H9 (cell line): ENCODE results near the gene VENTX. TPM values are rescaled to one million over a fixed set of nuclear protein-coding genes. Genes with fewer than 3 reads are reported as not detected.

ENCODE experiments used
- DNase-seq: peaks from one replicate; pipeline ENCODE4 v3.0.0-alpha.2; 2017
- H2AFZ ChIP-seq: one replicate; pipeline ENCODE4 v1.6.1; 2013; ENCODE audit warnings: mild to moderate bottlenecking, low read length, control low read depth, moderate library complexity
- H2AK5ac ChIP-seq: 2 replicates; pipeline ENCODE4 v1.6.1; 2013; ENCODE audit warnings: low read length, control low read depth, mixed read lengths; ENCODE audit not compliant: insufficient read length
- H2BK120ac ChIP-seq: one replicate; pipeline ENCODE4 v1.6.1; 2013; ENCODE audit warnings: low read depth, mild to moderate bottlenecking, low read length, control low read depth, inconsistent platforms; ENCODE audit not compliant: poor library complexity, severe bottlenecking
- H2BK12ac ChIP-seq: 2 replicates; pipeline ENCODE4 v1.6.1; 2013; ENCODE audit warnings: low read length, control low read depth, mixed read lengths, low read depth; ENCODE audit not compliant: insufficient read length
- H2BK15ac ChIP-seq: 2 replicates; pipeline ENCODE4 v1.6.1; 2013; ENCODE audit warnings: low read depth, low read length, control low read depth
- H2BK20ac ChIP-seq: one replicate; pipeline ENCODE4 v1.6.1; 2013; ENCODE audit warnings: low read depth, mild to moderate bottlenecking, low read length, control low read depth, inconsistent platforms; ENCODE audit not compliant: poor library complexity, severe bottlenecking
- H2BK5ac ChIP-seq: 2 replicates; pipeline ENCODE4 v1.6.1; 2013; ENCODE audit warnings: low read length, control low read depth, mixed read lengths; ENCODE audit not compliant: insufficient read length
- H3K14ac ChIP-seq: 2 replicates; pipeline ENCODE4 v1.6.1; 2013; ENCODE audit warnings: low read length, control low read depth; ENCODE audit not compliant: insufficient read depth
- H3K18ac ChIP-seq: 2 replicates; pipeline ENCODE4 v1.6.1; 2013; ENCODE audit warnings: low read depth, mild to moderate bottlenecking, mixed read lengths, low read length, control low read depth; ENCODE audit not compliant: insufficient read length
- H3K23ac ChIP-seq: 2 replicates; pipeline ENCODE4 v1.6.1; 2013; ENCODE audit warnings: low read length, control low read depth, mixed read lengths, low read depth; ENCODE audit not compliant: insufficient read length
- H3K23me2 ChIP-seq: 2 replicates; pipeline ENCODE4 v1.6.1; 2013; ENCODE audit warnings: low read depth, mild to moderate bottlenecking, mixed read lengths, low read length, control low read depth; ENCODE audit not compliant: insufficient read length, poor library complexity, severe bottlenecking
- H3K27ac ChIP-seq: 2 replicates; pipeline ENCODE4 v1.5.1; 2013; ENCODE audit warnings: low read length, control low read depth, mixed read lengths, low read depth; ENCODE audit not compliant: insufficient read length
- H3K27me3 ChIP-seq: 2 replicates; pipeline ENCODE4 v1.6.1; 2013; ENCODE audit warnings: low read length, control low read depth, inconsistent platforms; ENCODE audit not compliant: insufficient read depth
- H3K4ac ChIP-seq: 2 replicates; pipeline ENCODE4 v1.6.1; 2013; ENCODE audit warnings: low read depth, mild to moderate bottlenecking, control low read depth, inconsistent platforms, low read length, moderate library complexity
- H3K4me1 ChIP-seq: 2 replicates; pipeline ENCODE4 v1.6.1; 2013; ENCODE audit warnings: low read length, control low read depth, inconsistent platforms; ENCODE audit not compliant: insufficient read depth
- H3K4me2 ChIP-seq: 2 replicates; pipeline ENCODE4 v1.6.1; 2013; ENCODE audit warnings: low read length, control low read depth, mixed read lengths; ENCODE audit not compliant: insufficient read length, insufficient read depth
- H3K56ac ChIP-seq: 2 replicates; pipeline ENCODE4 v1.6.1; 2013; ENCODE audit warnings: low read depth, mild to moderate bottlenecking, mixed read lengths, low read length, control low read depth; ENCODE audit not compliant: insufficient read length
- H3K79me1 ChIP-seq: 2 replicates; pipeline ENCODE4 v1.6.1; 2013; ENCODE audit warnings: low read depth, mild to moderate bottlenecking, moderate library complexity, low read length, control low read depth, inconsistent platforms; ENCODE audit not compliant: insufficient read depth, poor library complexity, severe bottlenecking
- H3K79me2 ChIP-seq: 2 replicates; pipeline ENCODE4 v1.6.1; 2013; ENCODE audit warnings: low read length, control low read depth, inconsistent platforms; ENCODE audit not compliant: insufficient read depth
- H3K9ac ChIP-seq: 2 replicates; pipeline ENCODE4 v1.6.1; 2013; ENCODE audit warnings: low read length, control low read depth, mixed read lengths; ENCODE audit not compliant: insufficient read length; ENCODE audit errors: extremely low read depth
- H3K9me3 ChIP-seq: one replicate; pipeline ENCODE4 v1.6.1; 2013; ENCODE audit warnings: low read depth, low read length, inconsistent platforms; ENCODE audit not compliant: control insufficient read depth
- H3T11ph ChIP-seq: one replicate; pipeline ENCODE4 v1.6.1; 2013; ENCODE audit warnings: mild to moderate bottlenecking, low read length, control low read depth, inconsistent platforms
- H4K20me1 ChIP-seq: one replicate; pipeline ENCODE4 v1.6.1; 2013; ENCODE audit not compliant: control insufficient read depth, insufficient read length, insufficient read depth
- H4K5ac ChIP-seq: 2 replicates; pipeline ENCODE4 v1.6.1; 2013; ENCODE audit warnings: low read depth, mild to moderate bottlenecking, mixed read lengths, low read length, control low read depth; ENCODE audit not compliant: insufficient read length
- H4K8ac ChIP-seq: replicated peaks from 2 replicates; pipeline ENCODE4 v1.6.1; 2013; ENCODE audit warnings: low read length, control low read depth, mixed read lengths, low read depth; ENCODE audit not compliant: insufficient read length
- H4K91ac ChIP-seq: 2 replicates; pipeline ENCODE4 v1.6.1; 2013; ENCODE audit warnings: low read depth, mild to moderate bottlenecking, moderate library complexity, mixed read lengths, low read length, control low read depth; ENCODE audit not compliant: insufficient read length
- H3K27ac Mint-ChIP-seq, 3 experiments: 2 replicates in 2 of 3; 3 replicates in 1 of 3; pipeline ENCODE4 v1.8.0; 2020 to 2021; ENCODE audit warnings: mixed read lengths in 3 of 3, mild to moderate bottlenecking in 1 of 3, moderate library complexity in 1 of 3
- H3K27me3 Mint-ChIP-seq: 2 replicates; pipeline ENCODE4 v1.8.0; 2021; ENCODE audit warnings: low read depth, mild to moderate bottlenecking, moderate library complexity, mixed read lengths
- H3K36me3 Mint-ChIP-seq, 3 experiments: 2 replicates in 2 of 3; 3 replicates in 1 of 3; pipeline ENCODE4 v1.8.0; 2020 to 2021; ENCODE audit warnings: low read depth in 3 of 3, mixed read lengths in 3 of 3; ENCODE audit not compliant: insufficient read depth in 1 of 3
- H3K4me1 Mint-ChIP-seq, 2 experiments: 2 replicates each; pipeline ENCODE4 v1.8.0; 2020; ENCODE audit warnings: mixed read lengths in 2 of 2
- H3K4me3 Mint-ChIP-seq, 2 experiments: 2 replicates in 1 of 2; 3 replicates in 1 of 2; pipeline ENCODE4 v1.8.0; 2020 to 2021; ENCODE audit warnings: mild to moderate bottlenecking in 2 of 2, mixed read lengths in 2 of 2, moderate library complexity in 1 of 2
- H3K9me3 Mint-ChIP-seq, 2 experiments: 2 replicates in 1 of 2; 3 replicates in 1 of 2; pipeline ENCODE4 v1.8.0; 2020; ENCODE audit warnings: mild to moderate bottlenecking in 2 of 2, mixed read lengths in 2 of 2, moderate library complexity in 1 of 2
- WGBS: extraction: QIAGEN DNeasy Blood & Tissue Kit; methylation state at CpG from one replicate; pipeline ENCODE4 v1.1.7; 2013; ENCODE audit warnings: missing lambda C conversion rate, low lambda C conversion rate, mixed read lengths; ENCODE audit not compliant: insufficient read length; ENCODE audit errors: extremely low coverage; 5-methylcytosine and 5-hydroxymethylcytosine counted together
- total RNA-seq: library from RNA; stranded (reverse); gene quantifications from 2 replicates; pipeline ENCODE4 v1.2.1, GENCODE V29; 2021
- TF ChIP-seq, protein P1 (sequence below): fragments of 200-600 bp; sonication (generic); conservative IDR thresholded peaks from 3 replicates; pipeline ENCODE4 v1.8.0; 2021; ENCODE audit warnings: antibody characterized with exemption, mild to moderate bottlenecking

VENTX gene
- total RNA-seq, 1 experiment from 2014 or later: 10.9 TPM

DNA sequence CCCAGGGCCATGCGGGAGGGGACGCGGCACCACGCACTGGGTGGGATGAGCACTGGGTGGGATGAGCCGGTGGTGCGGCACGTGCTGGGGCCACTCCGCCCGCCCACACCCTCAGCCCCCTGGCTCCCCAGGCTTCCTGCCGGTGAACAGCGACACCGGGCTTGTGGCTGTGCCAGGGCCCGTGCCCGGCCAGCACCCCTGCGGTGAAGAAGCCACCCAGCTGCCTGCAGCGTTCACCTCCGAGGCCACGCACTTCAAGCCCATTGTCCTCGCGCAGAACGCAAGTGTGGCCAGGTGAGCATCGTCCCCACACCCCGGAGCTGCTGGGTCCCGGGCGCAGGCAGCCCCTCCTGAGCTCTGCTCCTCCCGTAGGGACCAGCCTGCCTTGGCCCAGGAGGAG is 39.4 kb upstream of the VENTX start:
- no peaks in the 10 kb centered on the region for H3K9me3 ChIP-seq
- H3K23me2 ChIP-seq: no peaks in the 10 kb centered on the region
- H3K4me1 Mint-ChIP-seq: 0 out of 4 replicates have a peak, but pooled peaks cover 0 to 2% of the 10 kb centered on the region in 2 experiments
- H2AFZ ChIP-seq: no peak overlapping the region
- TF ChIP-seq, protein P1, sequence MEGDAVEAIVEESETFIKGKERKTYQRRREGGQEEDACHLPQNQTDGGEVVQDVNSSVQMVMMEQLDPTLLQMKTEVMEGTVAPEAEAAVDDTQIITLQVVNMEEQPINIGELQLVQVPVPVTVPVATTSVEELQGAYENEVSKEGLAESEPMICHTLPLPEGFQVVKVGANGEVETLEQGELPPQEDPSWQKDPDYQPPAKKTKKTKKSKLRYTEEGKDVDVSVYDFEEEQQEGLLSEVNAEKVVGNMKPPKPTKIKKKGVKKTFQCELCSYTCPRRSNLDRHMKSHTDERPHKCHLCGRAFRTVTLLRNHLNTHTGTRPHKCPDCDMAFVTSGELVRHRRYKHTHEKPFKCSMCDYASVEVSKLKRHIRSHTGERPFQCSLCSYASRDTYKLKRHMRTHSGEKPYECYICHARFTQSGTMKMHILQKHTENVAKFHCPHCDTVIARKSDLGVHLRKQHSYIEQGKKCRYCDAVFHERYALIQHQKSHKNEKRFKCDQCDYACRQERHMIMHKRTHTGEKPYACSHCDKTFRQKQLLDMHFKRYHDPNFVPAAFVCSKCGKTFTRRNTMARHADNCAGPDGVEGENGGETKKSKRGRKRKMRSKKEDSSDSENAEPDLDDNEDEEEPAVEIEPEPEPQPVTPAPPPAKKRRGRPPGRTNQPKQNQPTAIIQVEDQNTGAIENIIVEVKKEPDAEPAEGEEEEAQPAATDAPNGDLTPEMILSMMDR: no peak
- no peak overlapping the region for H3K18ac ChIP-seq
- no peak overlapping the region for H3K23ac ChIP-seq
- H3K36me3 Mint-ChIP-seq: peaks cover 1 to 5% (median 2%) of the 10 kb centered on the region in 3 experiments; a peak in 3 of 7 replicates
- no peaks in the 10 kb centered on the region for H3K4me1 ChIP-seq
- no peaks in the 10 kb centered on the region for H4K20me1 ChIP-seq
- H3K4me3 Mint-ChIP-seq: no peak overlapping the region
- no peaks in the 10 kb centered on the region for H3K79me1 ChIP-seq
- H3K4me2 ChIP-seq: no peak overlapping the region
- H3K9ac ChIP-seq: no peak overlapping the region
- no peak overlapping the region for H3K56ac ChIP-seq
- no peak overlapping the region for H4K5ac ChIP-seq
- no peak overlapping the region for H2BK120ac ChIP-seq
- H3K14ac ChIP-seq: no peak overlapping the region
- H3K27ac Mint-ChIP-seq: no peak overlapping the region
- no peak overlapping the region for H3K27ac ChIP-seq
- H3T11ph ChIP-seq: no peak overlapping the region
- H2BK15ac ChIP-seq: no peak overlapping the region
- H3K27me3 Mint-ChIP-seq: peaks cover 9% of the 10 kb centered on the region
- DNase-seq: no peak
- H3K9me3 Mint-ChIP-seq: peaks cover 6 to 16% of the 10 kb centered on the region in 2 experiments
- no peak overlapping the region for H2BK5ac ChIP-seq
- H3K27me3 ChIP-seq: no peaks in the 10 kb centered on the region
- no peak overlapping the region for H3K4ac ChIP-seq
- WGBS: no CpG with 5 or more reads among the region's 26 CpGs
- H3K79me2 ChIP-seq: no peaks in the 10 kb centered on the region
- H2AK5ac ChIP-seq: no peak overlapping the region
- no peak overlapping the region for H4K8ac ChIP-seq
- H2BK12ac ChIP-seq: no peak overlapping the region
- no peak overlapping the region for H4K91ac ChIP-seq
- H2BK20ac ChIP-seq: no peak overlapping the region
